ENCODE measurements around the gene ADAM19.

ADAM19 gene

GRCh38 chr5:157541447-157542118, 34.0 kb downstream of the ADAM19 start:
- DNase-seq (ENCODE audit: low spot score): no peak

- DNase-seq (ENCODE audit: low spot score): no peak
These were observed 34.7 kb downstream of the ADAM19 start for GRCh38 chr5:157540707-157541446.

- DNase-seq (ENCODE audit: low spot score): no peak
These were observed 35.5 kb downstream of the ADAM19 start for GRCh38 chr5:157540124-157540523.

GRCh38 chr5:157539503-157540022, 36.0 kb downstream of the ADAM19 start:
- no peak for DNase-seq (ENCODE audit: low spot score)

- no peak for DNase-seq (ENCODE audit: low spot score)
These were observed 37.3 kb downstream of the ADAM19 start for GRCh38 chr5:157538311-157538710.

GRCh38 chr5:157535042-157535865, 40.3 kb downstream of the ADAM19 start:
- no peak for DNase-seq (ENCODE audit: low spot score)

- DNase-seq (ENCODE audit: low spot score): no peak
These were observed 42.5 kb downstream of the ADAM19 start for GRCh38 chr5:157533011-157533481.

- DNase-seq (ENCODE audit: low spot score): no peak
These were observed 43.6 kb downstream of the ADAM19 start for GRCh38 chr5:157532022-157532421.

- DNase-seq (ENCODE audit: low spot score): no peak
These were observed 45.2 kb downstream of the ADAM19 start for GRCh38 chr5:157530226-157530972.

- no peak for DNase-seq (ENCODE audit: low spot score)
These were observed 46.6 kb downstream of the ADAM19 start for GRCh38 chr5:157529002-157529401.

- DNase-seq (ENCODE audit: low spot score): no peak
These were observed 47.4 kb downstream of the ADAM19 start for GRCh38 chr5:157528036-157528632.

GRCh38 chr5:157524887-157525286, 50.7 kb downstream of the ADAM19 start:
- DNase-seq (ENCODE audit: low spot score): no peak

GRCh38 chr5:157523976-157524375, 51.6 kb downstream of the ADAM19 start:
- no peak for DNase-seq (ENCODE audit: low spot score)

GRCh38 chr5:157521704-157522029, 53.9 kb downstream of the ADAM19 start:
- DNase-seq (ENCODE audit: low spot score): no peak

GRCh38 chr5:157520911-157521703, 54.5 kb downstream of the ADAM19 start:
- no peak for DNase-seq (ENCODE audit: low spot score)

- DNase-seq (ENCODE audit: low spot score): no peak
These were observed 55.9 kb downstream of the ADAM19 start for GRCh38 chr5:157519579-157520253.

GRCh38 chr5:157518963-157519362, 56.6 kb downstream of the ADAM19 start:
- DNase-seq (ENCODE audit: low spot score): no peak

- DNase-seq (ENCODE audit: low spot score): no peak
These were observed 58.8 kb downstream of the ADAM19 start for GRCh38 chr5:157516626-157517325.

GRCh38 chr5:157516006-157516405, 59.6 kb downstream of the ADAM19 start:
- no peak for DNase-seq (ENCODE audit: low spot score)
